Hematopoietic multipotent progenitor cell treated with erythropoietin and hydrocortisone succinate and interleukin-3 and kit ligand, for 8 days (in vitro differentiated cells): ENCODE data around the gene LMTK3.
"Not testable (repeated sequence)": the region's sequence is repeated elsewhere in the genome, so short reads cannot be mapped to it uniquely, and the experiment has no call there.

Source experiments
- DNase-seq: peaks from one replicate; pipeline ENCODE4 v3.0.0-alpha.2; 2015

The LMTK3 gene

GRCh38 chr19:48540110-48540509, 28.5 kb upstream of the LMTK3 start:
- no peak for DNase-seq

- peak; percentile 46 for DNase-seq
Measured at GRCh38 chr19:48539503-48540096, 28.0 kb upstream of the LMTK3 start.

DNA sequence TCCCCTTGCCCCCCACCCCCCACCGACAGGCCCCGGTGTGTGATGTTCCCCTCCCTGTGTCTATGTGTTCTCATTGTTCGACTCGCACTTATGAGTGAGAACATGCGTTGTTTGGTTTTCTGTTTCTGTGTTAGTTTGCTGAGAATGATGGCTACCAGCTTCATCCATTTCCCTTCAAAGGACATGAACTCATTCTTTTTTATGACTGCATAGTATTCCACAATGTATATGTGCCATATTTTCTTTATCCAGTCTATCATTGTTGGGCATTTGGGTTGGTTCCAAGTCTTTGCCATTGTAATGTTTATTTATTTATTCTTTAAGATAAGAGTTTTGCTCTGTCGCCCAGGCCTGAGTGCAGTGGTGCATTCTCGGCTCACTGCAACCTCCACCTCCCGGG, 26.4 kb upstream of the LMTK3 start:
- not testable (repeated sequence) for DNase-seq

DNA sequence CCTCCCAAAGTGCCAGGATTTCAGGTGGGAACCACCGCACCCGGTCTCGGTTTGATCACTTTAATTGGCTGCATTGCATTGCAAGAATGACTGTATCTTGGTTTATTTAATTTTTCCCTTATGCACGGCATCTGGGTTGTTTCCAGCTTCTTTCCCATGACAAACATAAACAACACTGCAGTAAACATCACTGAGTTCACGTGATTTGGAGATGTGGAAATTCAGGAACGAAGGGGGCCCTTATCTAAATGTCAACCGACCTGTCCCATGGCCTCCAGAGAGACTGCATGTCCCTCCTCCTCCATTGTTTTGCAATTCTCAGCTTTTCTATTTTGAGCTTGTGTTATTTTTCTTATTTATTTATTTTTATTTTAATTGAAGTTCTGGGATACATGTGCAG, 25.9 kb upstream of the LMTK3 start:
- DNase-seq = no peak

- DNase-seq = no peak
Measured at GRCh38 chr19:48533770-48534169, 22.1 kb upstream of the LMTK3 start.

- no peak for DNase-seq
Measured at GRCh38 chr19:48530770-48531169, 19.1 kb upstream of the LMTK3 start.

GRCh38 chr19:48530066-48530720, 18.6 kb upstream of the LMTK3 start:
- no peak for DNase-seq

DNA sequence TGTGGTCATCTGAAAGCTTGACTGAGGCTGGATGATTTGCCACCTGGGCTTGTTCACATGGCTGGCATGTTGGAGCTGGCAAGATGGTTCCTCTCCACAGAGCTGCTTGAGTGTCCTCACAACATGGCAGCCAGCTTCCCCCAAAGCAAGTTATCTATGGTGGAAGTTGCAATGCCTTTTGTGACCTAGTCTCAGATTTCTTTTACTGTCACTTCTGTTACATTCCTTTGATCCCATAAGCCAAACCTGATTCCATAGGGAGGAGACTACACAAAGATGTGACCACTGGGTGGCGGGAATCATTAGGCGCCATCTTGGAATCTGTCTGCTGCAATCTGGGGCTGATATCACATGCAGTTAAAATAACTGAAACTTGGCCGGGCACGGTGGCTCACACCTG, 17.5 kb upstream of the LMTK3 start:
- DNase-seq = no peak

- DNase-seq = no peak
Measured at GRCh38 chr19:48524732-48525131, 13.1 kb upstream of the LMTK3 start.

DNA sequence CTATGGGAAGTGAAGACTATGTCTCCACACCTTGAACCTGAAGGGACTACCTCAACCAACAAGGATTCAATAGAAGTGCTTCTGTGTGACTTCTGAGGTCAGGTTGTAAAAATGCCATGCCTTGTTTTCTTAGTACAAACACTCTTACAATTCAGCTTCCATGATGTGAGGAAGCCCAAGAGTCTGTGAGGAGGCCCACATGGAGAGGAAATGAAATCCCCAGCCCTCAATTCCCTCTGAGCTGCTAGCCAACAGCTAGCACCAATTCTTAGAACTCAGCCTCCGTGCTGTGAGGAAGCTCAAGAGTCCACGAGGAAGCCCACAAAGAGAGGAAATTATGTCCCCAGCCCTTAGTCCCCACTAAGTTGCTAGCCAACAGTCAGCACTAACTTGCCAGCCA, 12.6 kb upstream of the LMTK3 start:
- DNase-seq = no peak

GRCh38 chr19:48520134-48520533, 8.5 kb upstream of the LMTK3 start:
- DNase-seq = no peak

GRCh38 chr19:48519426-48519825, 7.8 kb upstream of the LMTK3 start:
- DNase-seq = not testable (repeated sequence)

GRCh38 chr19:48518207-48518606, 6.6 kb upstream of the LMTK3 start:
- no peak for DNase-seq

- DNase-seq = no peak
Measured at GRCh38 chr19:48516536-48516935, 4.9 kb upstream of the LMTK3 start.

DNA sequence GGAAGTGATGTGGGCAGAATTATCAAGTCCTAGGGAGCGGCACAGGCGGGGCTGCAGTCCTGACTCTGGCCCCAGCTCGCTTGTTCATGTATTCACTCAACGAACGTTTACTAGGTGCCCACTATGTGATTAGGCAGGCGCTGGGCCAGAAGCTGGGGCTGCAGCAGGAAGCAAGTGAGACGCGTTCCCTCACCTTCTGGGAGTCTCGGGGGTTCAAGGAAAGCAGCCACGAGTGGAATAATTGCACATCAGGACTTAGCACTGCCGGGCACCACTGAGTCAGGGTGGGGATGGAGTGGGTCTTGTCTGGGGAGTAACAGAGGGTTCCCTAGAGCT, 2.5 kb upstream of the LMTK3 start:
- no peak for DNase-seq

DNA sequence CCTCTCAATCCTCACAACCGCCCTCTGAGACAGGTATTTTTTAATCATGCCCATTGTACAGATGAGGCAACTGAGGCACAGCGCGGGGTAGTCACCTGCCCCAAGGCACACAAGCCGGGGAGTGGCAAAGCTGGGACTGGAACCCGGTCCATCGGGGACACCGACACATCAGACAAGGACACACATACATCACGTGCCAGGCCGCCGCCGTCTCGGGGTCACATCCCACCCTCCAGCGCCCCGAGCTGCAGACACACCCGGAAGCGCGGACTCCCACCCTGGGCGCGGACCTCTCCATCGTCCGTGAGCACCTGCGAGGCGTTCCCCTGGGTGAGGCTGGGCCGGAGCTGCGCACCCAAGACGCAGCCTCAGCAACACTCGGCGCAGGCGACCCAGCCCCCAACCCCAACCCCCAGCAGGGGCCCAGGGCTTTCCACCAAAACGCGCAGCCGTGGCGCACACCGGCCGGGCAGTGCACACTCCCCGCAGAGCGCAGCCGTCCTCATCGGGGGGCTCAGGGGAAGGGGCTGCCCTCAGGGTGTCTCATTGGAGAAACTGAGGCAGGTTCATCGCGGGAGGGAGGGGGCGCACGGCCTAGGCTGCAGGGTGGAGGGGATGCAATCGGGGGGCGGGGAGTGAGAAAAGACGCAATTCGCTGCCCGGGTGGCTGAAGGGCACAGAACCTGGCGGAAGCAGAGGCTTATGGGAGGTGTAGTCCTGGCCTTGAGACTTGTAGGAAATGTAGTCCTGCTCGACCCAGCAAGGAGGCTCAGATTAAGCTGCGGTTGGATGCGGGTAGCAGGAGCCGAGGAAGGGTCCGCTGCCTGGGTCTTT, 1.9 kb upstream of the LMTK3 start:
- DNase-seq = peak; percentile 78

- no peak for DNase-seq
Measured at GRCh38 chr19:48512504-48513288, 1.1 kb upstream of the LMTK3 start.

- DNase-seq = no peak
Measured at GRCh38 chr19:48511321-48511731, 309 bp downstream of the LMTK3 start.

DNA sequence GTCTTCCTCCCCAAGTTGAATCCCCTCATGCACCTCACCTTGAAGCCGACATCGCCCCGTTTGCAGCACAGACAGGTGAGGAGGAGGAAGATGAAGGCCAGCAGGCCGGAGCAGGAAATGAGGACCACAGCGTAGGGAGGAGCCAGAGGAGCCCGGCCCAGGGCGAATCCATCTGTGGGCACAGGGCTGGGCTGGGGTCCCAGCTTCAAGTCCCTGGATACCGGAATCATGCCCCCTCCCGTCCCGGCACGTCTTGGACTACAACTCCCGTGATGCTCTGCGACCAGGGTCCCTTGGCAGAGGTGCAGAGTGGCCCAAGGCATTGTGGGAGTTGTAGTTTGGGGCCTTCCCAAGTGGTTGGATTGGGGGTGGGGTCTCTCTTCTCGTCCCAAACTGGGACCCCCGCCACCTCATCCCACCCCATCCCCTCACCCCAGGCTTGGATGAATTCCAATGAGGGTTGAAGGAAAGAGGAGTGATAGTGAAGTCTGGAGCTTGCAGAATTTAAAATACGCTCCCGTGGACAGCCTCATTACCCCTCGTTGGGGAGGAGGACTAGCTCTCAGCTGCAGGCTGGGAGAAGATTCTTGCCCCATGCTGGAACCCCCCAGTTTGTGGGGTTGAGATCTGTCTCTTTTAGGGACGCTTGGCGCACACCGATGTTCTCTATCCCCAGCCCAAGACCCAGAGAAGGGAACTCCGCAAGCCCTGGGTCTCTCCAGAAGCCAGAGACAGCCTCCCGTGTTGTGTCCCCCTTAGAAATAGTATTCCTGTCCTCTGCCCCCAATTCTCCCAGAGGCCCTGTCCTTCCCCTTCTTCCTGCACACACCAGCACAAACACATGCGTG, 990 bp downstream of the LMTK3 start:
- DNase-seq = peak; percentile 55

GRCh38 chr19:48509467-48510194, 2.0 kb downstream of the LMTK3 start:
- DNase-seq = peak; percentile 39

- DNase-seq = no peak
Measured at GRCh38 chr19:48508729-48509411, 2.8 kb downstream of the LMTK3 start.
